Lower lobe of right lung (tissue), 2 donors: ENCODE results near the gene CHST7. TPM values are rescaled to one million over a fixed set of nuclear protein-coding genes. Genes with fewer than 3 reads are reported as not detected.

Experiments
- ATAC-seq, 2 donors: fragments of 200-7000 bp; cut with Tn5 transposase; one replicate each; pipeline ENCODE4 v1.9.1; 2020 to 2022; ENCODE audit warnings: mild to moderate bottlenecking in 2 of 2, moderate library complexity in 2 of 2
- DNase-seq: peaks from one replicate; pipeline ENCODE4 v3.0.0-alpha.2; 2020
- H3K27ac ChIP-seq: fragments of 200-600 bp; one replicate; pipeline ENCODE4 v1.8.0; 2022
- H3K27me3 ChIP-seq: fragments of 200-600 bp; one replicate; pipeline ENCODE4 v1.8.0; 2022; ENCODE audit warnings: low read depth
- H3K36me3 ChIP-seq: fragments of 200-600 bp; one replicate; pipeline ENCODE4 v1.8.0; 2022; ENCODE audit warnings: mild to moderate bottlenecking
- H3K4me1 ChIP-seq: fragments of 200-600 bp; one replicate; pipeline ENCODE4 v1.8.0; 2022
- H3K4me3 ChIP-seq: fragments of 200-600 bp; one replicate; pipeline ENCODE4 v1.8.0; 2022; ENCODE audit warnings: mild to moderate bottlenecking
- H3K9me3 ChIP-seq: fragments of 200-600 bp; one replicate; pipeline ENCODE4 v1.8.0; 2022
- intact Hi-C: fragments of 100-400 bp; cut with DNase I; formaldehyde crosslinking; loops from one replicate; pipeline ENCODE4 v1.11.0; 2022
- total RNA-seq: library from RNA; stranded (reverse); fragmentation: NEBNext Ultra II Directional; extraction: Animal tissue kit (Norgen Biotek cat#: 25700); gene quantifications from one replicate; pipeline ENCODE4 v1.2.1, GENCODE V29; 2021
- TF ChIP-seq, protein P1 (sequence below): fragments of 200-600 bp; IDR thresholded peaks from one replicate; pipeline ENCODE4 v1.8.0; 2022; ENCODE audit warnings: antibody characterized with exemption, mild to moderate bottlenecking
- donor health status: DM: no; HTN: yes; CAD: no; lungs with severe emphysema.

Gene CHST7
- total RNA-seq, 1 donor from 2014 or later = 7.4 TPM

DNA sequence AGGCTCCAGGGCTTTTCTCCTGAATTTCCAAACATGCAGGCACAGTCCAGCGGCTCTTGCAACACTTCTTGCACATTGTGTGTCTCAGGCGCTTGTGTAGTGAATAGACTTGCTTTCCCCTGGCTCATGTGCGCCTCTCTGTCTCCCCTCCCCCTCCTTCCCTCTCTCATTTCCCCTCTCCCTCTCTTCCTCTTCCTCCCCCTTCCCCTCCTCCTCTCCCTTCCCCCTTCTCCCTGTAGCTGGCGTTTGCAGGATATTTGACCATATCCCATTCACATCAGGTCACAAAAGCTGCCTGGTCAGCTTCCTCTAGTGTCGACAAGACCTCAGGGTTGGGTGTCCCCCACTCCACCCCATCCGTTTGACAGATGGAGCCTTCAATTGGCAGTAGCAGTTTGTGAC is 2.4 kb downstream of the CHST7 start:
- no peaks in the 10 kb centered on the region for H3K27me3 ChIP-seq
- DNase-seq (no peak), ATAC-seq (no peak)
- intact Hi-C loops = no loop called here
- no peak overlapping the region for H3K27ac ChIP-seq
- H3K36me3 ChIP-seq = no peaks in the 10 kb centered on the region
- TF ChIP-seq, protein P1, sequence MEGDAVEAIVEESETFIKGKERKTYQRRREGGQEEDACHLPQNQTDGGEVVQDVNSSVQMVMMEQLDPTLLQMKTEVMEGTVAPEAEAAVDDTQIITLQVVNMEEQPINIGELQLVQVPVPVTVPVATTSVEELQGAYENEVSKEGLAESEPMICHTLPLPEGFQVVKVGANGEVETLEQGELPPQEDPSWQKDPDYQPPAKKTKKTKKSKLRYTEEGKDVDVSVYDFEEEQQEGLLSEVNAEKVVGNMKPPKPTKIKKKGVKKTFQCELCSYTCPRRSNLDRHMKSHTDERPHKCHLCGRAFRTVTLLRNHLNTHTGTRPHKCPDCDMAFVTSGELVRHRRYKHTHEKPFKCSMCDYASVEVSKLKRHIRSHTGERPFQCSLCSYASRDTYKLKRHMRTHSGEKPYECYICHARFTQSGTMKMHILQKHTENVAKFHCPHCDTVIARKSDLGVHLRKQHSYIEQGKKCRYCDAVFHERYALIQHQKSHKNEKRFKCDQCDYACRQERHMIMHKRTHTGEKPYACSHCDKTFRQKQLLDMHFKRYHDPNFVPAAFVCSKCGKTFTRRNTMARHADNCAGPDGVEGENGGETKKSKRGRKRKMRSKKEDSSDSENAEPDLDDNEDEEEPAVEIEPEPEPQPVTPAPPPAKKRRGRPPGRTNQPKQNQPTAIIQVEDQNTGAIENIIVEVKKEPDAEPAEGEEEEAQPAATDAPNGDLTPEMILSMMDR = no peak
- H3K9me3 ChIP-seq = no peaks in the 10 kb centered on the region
- H3K4me1 ChIP-seq = no peaks in the 10 kb centered on the region
- H3K4me3 ChIP-seq = peak overlapping the region; percentile 63

DNA sequence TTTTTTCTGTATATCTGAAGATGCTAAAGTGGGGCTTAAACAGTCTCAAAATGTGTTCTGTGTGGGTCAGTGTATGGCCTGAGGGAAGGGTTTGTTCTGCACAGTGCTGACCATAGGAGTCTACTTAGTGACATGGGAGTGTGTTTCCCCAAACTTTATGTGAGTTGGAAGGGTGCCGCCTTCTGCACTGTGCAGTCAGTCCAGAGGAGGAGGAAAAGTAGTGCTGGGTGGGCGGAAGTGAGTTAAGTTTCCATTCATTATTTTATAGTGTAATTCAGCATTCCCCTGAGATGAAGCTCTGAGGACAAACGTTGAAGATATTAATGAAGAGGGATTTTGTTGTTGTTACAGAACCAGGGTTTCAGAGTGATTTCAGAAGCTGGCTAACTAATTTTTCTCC is 2.9 kb downstream of the CHST7 start:
- Histone ChIP-seq H3K27me3 (no peaks in the 10 kb centered on the region), H3K9me3 (no peaks in the 10 kb centered on the region), H3K4me1 (no peaks in the 10 kb centered on the region), H3K36me3 (no peaks in the 10 kb centered on the region), H3K27ac (no peak overlapping the region), H3K4me3 (peak overlapping the region; percentile 63)
- TF ChIP-seq, protein P1 = no peak
- intact Hi-C loops = no loop called here
- DNase-seq (no peak), ATAC-seq (no peak)

GRCh38 chrX:46577221-46578005 is 3.8 kb downstream of the CHST7 start:
- TF ChIP-seq, protein P1 = no peak
- DNase-seq (no peak), ATAC-seq (no peak)
- Histone ChIP-seq H3K9me3 (no peaks in the 10 kb centered on the region), H3K4me1 (peaks cover 3% of the 10 kb centered on the region), H3K27me3 (no peaks in the 10 kb centered on the region), H3K36me3 (no peaks in the 10 kb centered on the region), H3K27ac (no peak overlapping the region), H3K4me3 (no peak overlapping the region)
- intact Hi-C loops = no loop called here

GRCh38 chrX:46579250-46579649 is 5.7 kb downstream of the CHST7 start:
- H3K4me3 ChIP-seq = no peak overlapping the region
- TF ChIP-seq, protein P1 = no peak
- no peaks in the 10 kb centered on the region for H3K9me3 ChIP-seq
- H3K27me3 ChIP-seq = no peaks in the 10 kb centered on the region
- peaks cover 6% of the 10 kb centered on the region for H3K4me1 ChIP-seq
- no peaks in the 10 kb centered on the region for H3K36me3 ChIP-seq
- DNase-seq = no peak
- H3K27ac ChIP-seq = no peak overlapping the region
- ATAC-seq = no peak
- intact Hi-C loops = no loop called here

DNA sequence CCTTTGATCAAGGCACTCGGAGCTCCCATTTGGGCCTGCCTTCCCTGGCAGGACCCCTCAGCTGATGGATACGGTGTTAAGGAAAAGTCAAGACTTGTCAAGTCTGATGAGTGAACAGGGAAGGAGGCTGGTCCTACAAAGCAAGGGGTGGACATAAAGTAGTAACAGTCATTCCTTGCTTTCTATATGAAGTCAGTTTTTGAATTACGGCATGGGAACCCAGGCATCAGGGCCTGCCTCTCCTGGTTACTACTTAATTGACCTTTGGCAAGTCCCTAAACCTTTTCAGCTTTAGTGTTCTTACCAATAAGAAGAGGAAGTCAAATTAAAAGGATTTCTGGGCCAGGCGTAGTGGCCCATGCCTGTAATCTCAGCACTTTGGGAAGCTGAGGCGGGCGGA is 7.0 kb downstream of the CHST7 start:
- intact Hi-C loops = no loop called here
- H3K36me3 ChIP-seq = no peaks in the 10 kb centered on the region

More for the DNA sequence above, 7.0 kb downstream of the CHST7 start:
- H3K27me3 ChIP-seq = no peaks in the 10 kb centered on the region
- H3K4me3 ChIP-seq = no peak overlapping the region
- H3K4me1 ChIP-seq = peaks cover 6% of the 10 kb centered on the region
- H3K9me3 ChIP-seq = no peaks in the 10 kb centered on the region
- TF ChIP-seq, protein P1 = no peak
- ATAC-seq = no peak
- no peak overlapping the region for H3K27ac ChIP-seq
- DNase-seq = no peak
